HEK293T (cell line): ENCODE results near the gene ZCCHC24.

Source experiments
- BHLHE40 ChIP-seq: fragments of 450-650 bp; IDR thresholded peaks from 2 replicates; pipeline ENCODE4 v1.6.1; 2016; ENCODE audit warnings: mild to moderate bottlenecking, moderate library complexity, borderline replicate concordance
- FOXM1 ChIP-seq: fragments of 450-650 bp; IDR thresholded peaks from 2 replicates; pipeline ENCODE4 v1.6.1; 2017; ENCODE audit warnings: mild to moderate bottlenecking, borderline replicate concordance
- L3MBTL2 ChIP-seq: fragments of 450-650 bp; conservative IDR thresholded peaks from 2 replicates; pipeline ENCODE4 v1.6.1; 2016; ENCODE audit warnings: mild to moderate bottlenecking

DNA sequence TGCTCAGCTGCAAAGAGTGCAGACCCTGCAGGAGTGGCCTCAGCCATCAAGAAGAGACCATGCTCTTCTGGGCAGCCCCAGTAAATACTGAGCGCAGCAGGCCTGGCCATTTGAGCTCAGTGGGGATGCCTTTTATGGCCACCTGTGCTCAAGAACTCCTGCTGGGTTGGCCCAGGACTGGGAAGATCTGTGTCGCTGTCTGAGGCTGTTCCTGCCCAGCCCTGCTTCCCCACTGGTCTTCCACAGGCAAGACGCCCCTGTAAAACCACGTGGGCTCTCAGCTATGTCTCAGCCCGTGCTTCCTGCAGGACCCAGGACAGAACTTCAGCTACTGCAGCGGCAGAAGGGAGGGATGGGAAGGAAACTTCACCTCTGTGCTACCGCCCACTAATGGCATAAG lies 108.7 kb downstream of the ZCCHC24 start:
- TF ChIP-seq BHLHE40 (no peak), FOXM1 (no peak), L3MBTL2 (peak; percentile 40; the same call in 1 of the 2 replicates)
